HK-2 (cell line): ENCODE data around the gene SLX4IP.

Source experiments
- DNase-seq: peaks from one replicate; pipeline ENCODE4 v3.0.0-alpha.2; 2018; ENCODE audit not compliant: unreplicated experiment

The SLX4IP gene

GRCh38 chr20:10466325-10466724 is 31.2 kb downstream of the SLX4IP start:
- no peak for DNase-seq

GRCh38 chr20:10466855-10467254 is 31.8 kb downstream of the SLX4IP start:
- DNase-seq = no peak

- no peak for DNase-seq
These were observed 32.7 kb downstream of the SLX4IP start for GRCh38 chr20:10467681-10468339.

- DNase-seq = no peak
These were observed 33.3 kb downstream of the SLX4IP start for GRCh38 chr20:10468340-10468845.

- no peak for DNase-seq
These were observed 34.0 kb downstream of the SLX4IP start for GRCh38 chr20:10469056-10469455.

- DNase-seq = no peak
These were observed 34.5 kb downstream of the SLX4IP start for GRCh38 chr20:10469599-10469998.

- no peak for DNase-seq
These were observed 35.2 kb downstream of the SLX4IP start for GRCh38 chr20:10470276-10470675.

GRCh38 chr20:10472871-10473270 is 37.8 kb downstream of the SLX4IP start:
- no peak for DNase-seq

GRCh38 chr20:10474606-10475184 is 39.6 kb downstream of the SLX4IP start:
- no peak for DNase-seq

GRCh38 chr20:10475225-10475624 is 40.1 kb downstream of the SLX4IP start:
- DNase-seq = no peak

GRCh38 chr20:10476319-10476724 is 41.2 kb downstream of the SLX4IP start:
- DNase-seq = no peak

- DNase-seq = no peak
These were observed 43.1 kb downstream of the SLX4IP start for GRCh38 chr20:10478205-10478604.

GRCh38 chr20:10478930-10479329 is 43.8 kb downstream of the SLX4IP start:
- no peak for DNase-seq

- no peak for DNase-seq
These were observed 46.6 kb downstream of the SLX4IP start for GRCh38 chr20:10481676-10482075.

GRCh38 chr20:10483691-10484090 is 48.6 kb downstream of the SLX4IP start:
- no peak for DNase-seq

- peak; percentile 17 for DNase-seq
These were observed 52.3 kb downstream of the SLX4IP start for GRCh38 chr20:10487142-10488136.

- no peak for DNase-seq
These were observed 53.4 kb downstream of the SLX4IP start for GRCh38 chr20:10488534-10488933.

- no peak for DNase-seq
These were observed 54.7 kb downstream of the SLX4IP start for GRCh38 chr20:10489853-10490252.

GRCh38 chr20:10490257-10490656 is 55.2 kb downstream of the SLX4IP start:
- DNase-seq = no peak

- DNase-seq = no peak
These were observed 55.6 kb downstream of the SLX4IP start for GRCh38 chr20:10490706-10491105.

GRCh38 chr20:10492065-10492464 is 57.0 kb downstream of the SLX4IP start:
- no peak for DNase-seq

GRCh38 chr20:10492844-10493243 is 57.7 kb downstream of the SLX4IP start:
- no peak for DNase-seq
